Neural cell (in vitro differentiated cells): Measurements from ENCODE around the gene PCDH9. TPM values are rescaled to one million over a fixed set of nuclear protein-coding genes. Genes with fewer than 3 reads are reported as not detected.

Experiments used
- H2AFZ ChIP-seq: fragments of 200-600, 300-800 bp; sonication (generic), shearing (Covaris generic); 2 replicates; pipeline ENCODE4 v1.6.0; 2014; ENCODE audit warnings: low read depth, mild to moderate bottlenecking, antibody characterized with exemption, low read length, moderate library complexity
- H3F3A ChIP-seq: fragments of 200-600 bp; shearing (Covaris generic); 2 replicates; pipeline ENCODE4 v1.6.1; 2016; ENCODE audit warnings: mild to moderate bottlenecking, moderate library complexity, mixed read lengths, antibody characterized with exemption, low read length; ENCODE audit not compliant: insufficient read depth, poor library complexity, severe bottlenecking
- H3K27ac ChIP-seq: fragments of 200-600, 300-800 bp; sonication (generic), shearing (Covaris generic); 2 replicates; pipeline ENCODE4 v1.5.1; 2014; ENCODE audit warnings: mild to moderate bottlenecking, low read length, moderate library complexity
- H3K27me3 ChIP-seq: fragments of 300-800, 200-600 bp; sonication (generic), shearing (Covaris generic); 2 replicates; pipeline ENCODE4 v1.6.0; 2014; ENCODE audit warnings: mild to moderate bottlenecking, low read depth, low read length, moderate library complexity; ENCODE audit not compliant: insufficient read depth
- H3K36me3 ChIP-seq: fragments of 300-800, 200-600 bp; sonication (generic), shearing (Covaris generic); 2 replicates; pipeline ENCODE4 v1.5.1; 2014; ENCODE audit warnings: mild to moderate bottlenecking, antibody characterized with exemption, low read length, moderate library complexity; ENCODE audit not compliant: insufficient read depth
- H3K4me2 ChIP-seq: fragments of 300-800, 200-600 bp; sonication (generic), shearing (Covaris generic); 2 replicates; pipeline ENCODE4 v1.6.0; 2014; ENCODE audit warnings: mild to moderate bottlenecking, low read length
- H3K4me3 ChIP-seq: fragments of 300-800, 200-600 bp; sonication (generic), shearing (Covaris generic); 2 replicates; pipeline ENCODE4 v1.5.1; 2014; ENCODE audit warnings: mild to moderate bottlenecking, low read length, moderate library complexity
- H3K79me2 ChIP-seq: fragments of 200-600 bp; shearing (Covaris generic); replicated peaks from 2 replicates; pipeline ENCODE4 v1.6.0; 2014; ENCODE audit warnings: mild to moderate bottlenecking, low read length, moderate library complexity; ENCODE audit not compliant: insufficient read depth
- H3K9ac ChIP-seq: fragments of 300-800, 200-600 bp; sonication (generic), shearing (Covaris generic); 2 replicates; pipeline ENCODE4 v1.6.1; 2016; ENCODE audit warnings: mild to moderate bottlenecking, low read length, mixed read lengths
- H3K9me2 ChIP-seq: fragments of 200-600 bp; shearing (Covaris generic); 2 replicates; pipeline ENCODE4 v1.6.1; 2016; ENCODE audit warnings: mild to moderate bottlenecking, low read length, mixed read lengths; ENCODE audit not compliant: insufficient read depth
- H3K9me3 ChIP-seq: fragments of 200-600, 300-800 bp; sonication (generic), shearing (Covaris generic); 2 replicates; pipeline ENCODE4 v1.6.1; 2016; ENCODE audit warnings: mild to moderate bottlenecking, mixed run types, low read length, moderate library complexity, mixed read lengths
- H4K20me1 ChIP-seq: fragments of 200-600 bp; shearing (Covaris generic); 2 replicates; pipeline ENCODE4 v1.6.1; 2016; ENCODE audit warnings: mild to moderate bottlenecking, mixed run types; ENCODE audit not compliant: insufficient read depth
- EP300 ChIP-seq: fragments of 450-650 bp; conservative IDR thresholded peaks from 2 replicates; pipeline ENCODE4 v1.6.1; 2014; ENCODE audit warnings: antibody characterized with exemption, mild to moderate bottlenecking, moderate library complexity; ENCODE audit not compliant: poor library complexity, severe bottlenecking
- EZH2 ChIP-seq: fragments of 200-600, 300-800 bp; shearing (Covaris generic), sonication (generic); IDR thresholded peaks from 2 replicates; pipeline ENCODE4 v1.6.1; 2014; ENCODE audit warnings: antibody characterized with exemption, low read length, borderline replicate concordance, mild to moderate bottlenecking; ENCODE audit not compliant: insufficient read depth, poor library complexity, severe bottlenecking
- MXI1 ChIP-seq: fragments of 450-650 bp; conservative IDR thresholded peaks from 2 replicates; pipeline ENCODE4 v1.6.1; 2014; ENCODE audit warnings: antibody characterized with exemption, mild to moderate bottlenecking; ENCODE audit not compliant: poor library complexity, severe bottlenecking
- POLR2AphosphoS5 ChIP-seq: IDR thresholded peaks from 2 replicates; pipeline ENCODE4 v1.6.1; 2012
- RAD21 ChIP-seq: fragments of 450-650 bp; conservative IDR thresholded peaks from 2 replicates; pipeline ENCODE4 v1.6.1; 2014; ENCODE audit warnings: antibody characterized with exemption, mild to moderate bottlenecking, moderate library complexity
- SMC3 ChIP-seq: fragments of 450-650 bp; conservative IDR thresholded peaks from 2 replicates; pipeline ENCODE4 v1.6.1; 2014; ENCODE audit warnings: antibody characterized with exemption, mild to moderate bottlenecking, moderate library complexity; ENCODE audit not compliant: poor library complexity
- TAF1 ChIP-seq: IDR thresholded peaks from 2 replicates; pipeline ENCODE4 v1.6.1; 2012; ENCODE audit warnings: low read depth
- polyA plus RNA-seq: library from polyadenylated mRNA; depleted of rRNA; stranded (reverse); fragments of >200 nt; gene quantifications from 2 replicates; pipeline ENCODE4 v1.2.3, GENCODE V29; 2014
- TF ChIP-seq, protein P1 (sequence below): IDR thresholded peaks from 2 replicates; pipeline ENCODE4 v1.6.1; 2012; ENCODE audit warnings: borderline replicate concordance
- TF ChIP-seq, protein P2 (sequence below): fragments of 450-650 bp; IDR thresholded peaks from 2 replicates; pipeline ENCODE4 v1.5.1; 2014; ENCODE audit warnings: antibody characterized with exemption, mild to moderate bottlenecking, moderate library complexity; ENCODE audit not compliant: poor library complexity, severe bottlenecking

The PCDH9 gene
- polyA plus RNA-seq, 1 donor from 2014 or later = 4.6 TPM

DNA sequence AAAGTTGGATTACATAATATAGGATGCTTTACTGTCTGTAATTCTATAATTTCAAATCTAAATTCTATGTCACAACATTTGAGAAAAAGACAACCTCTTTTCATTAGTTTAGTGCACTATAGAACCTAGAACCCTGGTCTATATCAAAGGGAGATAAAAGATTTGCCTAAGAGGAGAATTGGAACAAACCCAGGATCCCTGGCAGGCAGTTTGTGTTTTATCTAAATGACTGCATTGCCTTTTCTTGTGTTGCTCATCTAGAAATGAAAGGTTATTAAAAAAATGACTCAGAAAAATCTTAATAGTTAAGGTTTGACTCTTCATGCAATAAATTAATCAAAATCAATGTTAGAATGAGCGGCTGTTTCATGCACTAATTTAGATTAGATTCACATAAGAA, 96.7 kb downstream of the PCDH9 start:
- H3K79me2 ChIP-seq = no peaks in the 10 kb centered on the region
- no peak overlapping the region for H3K27ac ChIP-seq
- H4K20me1 ChIP-seq = no peaks in the 10 kb centered on the region
- H3K27me3 ChIP-seq = peaks cover 3% of the 10 kb centered on the region
- H3K9me3 ChIP-seq = no peaks in the 10 kb centered on the region
- H3K4me2 ChIP-seq = no peak overlapping the region
- no peak overlapping the region for H2AFZ ChIP-seq
- TF ChIP-seq POLR2AphosphoS5 (no peak), SMC3 (no peak), EZH2 (no peak), TAF1 (no peak), RAD21 (no peak), MXI1 (no peak), EP300 (no peak)
- TF ChIP-seq, protein P1, sequence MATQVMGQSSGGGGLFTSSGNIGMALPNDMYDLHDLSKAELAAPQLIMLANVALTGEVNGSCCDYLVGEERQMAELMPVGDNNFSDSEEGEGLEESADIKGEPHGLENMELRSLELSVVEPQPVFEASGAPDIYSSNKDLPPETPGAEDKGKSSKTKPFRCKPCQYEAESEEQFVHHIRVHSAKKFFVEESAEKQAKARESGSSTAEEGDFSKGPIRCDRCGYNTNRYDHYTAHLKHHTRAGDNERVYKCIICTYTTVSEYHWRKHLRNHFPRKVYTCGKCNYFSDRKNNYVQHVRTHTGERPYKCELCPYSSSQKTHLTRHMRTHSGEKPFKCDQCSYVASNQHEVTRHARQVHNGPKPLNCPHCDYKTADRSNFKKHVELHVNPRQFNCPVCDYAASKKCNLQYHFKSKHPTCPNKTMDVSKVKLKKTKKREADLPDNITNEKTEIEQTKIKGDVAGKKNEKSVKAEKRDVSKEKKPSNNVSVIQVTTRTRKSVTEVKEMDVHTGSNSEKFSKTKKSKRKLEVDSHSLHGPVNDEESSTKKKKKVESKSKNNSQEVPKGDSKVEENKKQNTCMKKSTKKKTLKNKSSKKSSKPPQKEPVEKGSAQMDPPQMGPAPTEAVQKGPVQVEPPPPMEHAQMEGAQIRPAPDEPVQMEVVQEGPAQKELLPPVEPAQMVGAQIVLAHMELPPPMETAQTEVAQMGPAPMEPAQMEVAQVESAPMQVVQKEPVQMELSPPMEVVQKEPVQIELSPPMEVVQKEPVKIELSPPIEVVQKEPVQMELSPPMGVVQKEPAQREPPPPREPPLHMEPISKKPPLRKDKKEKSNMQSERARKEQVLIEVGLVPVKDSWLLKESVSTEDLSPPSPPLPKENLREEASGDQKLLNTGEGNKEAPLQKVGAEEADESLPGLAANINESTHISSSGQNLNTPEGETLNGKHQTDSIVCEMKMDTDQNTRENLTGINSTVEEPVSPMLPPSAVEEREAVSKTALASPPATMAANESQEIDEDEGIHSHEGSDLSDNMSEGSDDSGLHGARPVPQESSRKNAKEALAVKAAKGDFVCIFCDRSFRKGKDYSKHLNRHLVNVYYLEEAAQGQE = no peak
- TF ChIP-seq, protein P2, sequence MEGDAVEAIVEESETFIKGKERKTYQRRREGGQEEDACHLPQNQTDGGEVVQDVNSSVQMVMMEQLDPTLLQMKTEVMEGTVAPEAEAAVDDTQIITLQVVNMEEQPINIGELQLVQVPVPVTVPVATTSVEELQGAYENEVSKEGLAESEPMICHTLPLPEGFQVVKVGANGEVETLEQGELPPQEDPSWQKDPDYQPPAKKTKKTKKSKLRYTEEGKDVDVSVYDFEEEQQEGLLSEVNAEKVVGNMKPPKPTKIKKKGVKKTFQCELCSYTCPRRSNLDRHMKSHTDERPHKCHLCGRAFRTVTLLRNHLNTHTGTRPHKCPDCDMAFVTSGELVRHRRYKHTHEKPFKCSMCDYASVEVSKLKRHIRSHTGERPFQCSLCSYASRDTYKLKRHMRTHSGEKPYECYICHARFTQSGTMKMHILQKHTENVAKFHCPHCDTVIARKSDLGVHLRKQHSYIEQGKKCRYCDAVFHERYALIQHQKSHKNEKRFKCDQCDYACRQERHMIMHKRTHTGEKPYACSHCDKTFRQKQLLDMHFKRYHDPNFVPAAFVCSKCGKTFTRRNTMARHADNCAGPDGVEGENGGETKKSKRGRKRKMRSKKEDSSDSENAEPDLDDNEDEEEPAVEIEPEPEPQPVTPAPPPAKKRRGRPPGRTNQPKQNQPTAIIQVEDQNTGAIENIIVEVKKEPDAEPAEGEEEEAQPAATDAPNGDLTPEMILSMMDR = no peak
- no peaks in the 10 kb centered on the region for H3K36me3 ChIP-seq
- no peak overlapping the region for H3K4me3 ChIP-seq
- no peaks in the 10 kb centered on the region for H3K9me2 ChIP-seq
- H3K9ac ChIP-seq = no peak overlapping the region
- H3F3A ChIP-seq = no peaks in the 10 kb centered on the region

DNA sequence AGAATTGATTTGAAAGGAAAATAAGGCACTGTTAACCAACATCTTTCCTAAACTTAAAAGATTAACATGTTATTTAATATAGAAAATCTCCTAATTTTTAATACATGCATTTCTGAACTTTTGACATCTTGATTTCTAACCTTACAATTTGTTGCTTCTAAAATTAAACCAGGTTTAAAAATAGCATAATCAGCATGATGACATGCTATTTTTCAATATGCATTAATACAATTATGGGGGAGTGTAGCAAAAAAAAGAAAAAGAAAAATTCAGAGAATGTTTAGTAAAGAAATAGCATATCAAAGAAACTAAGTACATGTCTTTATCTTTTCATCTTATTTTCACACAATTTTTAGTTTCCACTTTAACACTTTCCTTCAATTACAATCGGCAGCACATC, 98.7 kb downstream of the PCDH9 start:
- Histone ChIP-seq H3K9me2 (no peaks in the 10 kb centered on the region), H3K4me2 (no peak overlapping the region), H2AFZ (no peak overlapping the region), H3K4me3 (no peak overlapping the region), H3K27ac (no peak overlapping the region), H3K9ac (no peak overlapping the region), H3K9me3 (no peaks in the 10 kb centered on the region), H3K36me3 (no peaks in the 10 kb centered on the region), H3K27me3 (peaks cover 3% of the 10 kb centered on the region), H3F3A (peaks cover 4% of the 10 kb centered on the region), H4K20me1 (no peaks in the 10 kb centered on the region), H3K79me2 (no peaks in the 10 kb centered on the region)
- no peak for TF ChIP-seq EP300
- TF ChIP-seq TAF1 = no peak
- TF ChIP-seq, protein P1 = no peak
- TF ChIP-seq RAD21 = no peak
- TF ChIP-seq, protein P2 = no peak
